GM21447 (cell line): ENCODE results near the gene FRMD1.

Experiments used
- ATAC-seq: cut with Tn5 transposase; IDR thresholded peaks from one replicate; pipeline ENCODE4 v1.9.1; 2021; ENCODE audit not compliant: unreplicated experiment

The FRMD1 gene

DNA sequence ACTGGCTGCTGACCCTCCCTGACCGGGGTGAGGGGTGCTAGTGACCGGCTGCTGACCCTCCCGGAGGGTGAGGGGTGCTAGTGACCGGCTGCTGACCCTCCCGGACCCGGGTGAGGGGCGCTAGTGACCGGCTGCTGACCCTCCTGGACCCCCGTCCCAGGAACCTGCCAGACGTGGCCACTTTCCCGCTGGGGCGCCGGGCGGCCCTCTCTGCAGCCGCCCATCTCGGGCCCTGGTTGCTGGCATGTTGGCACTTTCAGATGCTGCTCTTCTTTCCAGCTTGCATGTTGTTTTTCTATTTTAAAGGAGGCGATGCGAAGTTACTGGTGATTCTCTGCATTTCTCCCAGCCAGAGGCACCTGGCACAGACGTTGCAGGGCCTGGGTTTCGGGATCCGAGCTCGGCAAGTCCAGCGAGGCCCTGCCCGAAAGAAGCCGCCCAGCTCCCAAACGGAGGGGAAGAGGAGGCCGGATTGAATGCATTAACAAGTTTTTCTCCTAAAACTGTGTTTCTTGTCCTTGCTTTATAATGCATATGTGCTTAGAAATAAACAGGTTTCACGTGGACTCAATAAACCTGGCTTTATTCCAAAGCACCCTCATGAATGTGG lies 34.4 kb downstream of the FRMD1 start:
- ATAC-seq, result no peak

GRCh38 chr6:168043848-168044415 lies 35.1 kb downstream of the FRMD1 start:
- no peak for ATAC-seq

DNA sequence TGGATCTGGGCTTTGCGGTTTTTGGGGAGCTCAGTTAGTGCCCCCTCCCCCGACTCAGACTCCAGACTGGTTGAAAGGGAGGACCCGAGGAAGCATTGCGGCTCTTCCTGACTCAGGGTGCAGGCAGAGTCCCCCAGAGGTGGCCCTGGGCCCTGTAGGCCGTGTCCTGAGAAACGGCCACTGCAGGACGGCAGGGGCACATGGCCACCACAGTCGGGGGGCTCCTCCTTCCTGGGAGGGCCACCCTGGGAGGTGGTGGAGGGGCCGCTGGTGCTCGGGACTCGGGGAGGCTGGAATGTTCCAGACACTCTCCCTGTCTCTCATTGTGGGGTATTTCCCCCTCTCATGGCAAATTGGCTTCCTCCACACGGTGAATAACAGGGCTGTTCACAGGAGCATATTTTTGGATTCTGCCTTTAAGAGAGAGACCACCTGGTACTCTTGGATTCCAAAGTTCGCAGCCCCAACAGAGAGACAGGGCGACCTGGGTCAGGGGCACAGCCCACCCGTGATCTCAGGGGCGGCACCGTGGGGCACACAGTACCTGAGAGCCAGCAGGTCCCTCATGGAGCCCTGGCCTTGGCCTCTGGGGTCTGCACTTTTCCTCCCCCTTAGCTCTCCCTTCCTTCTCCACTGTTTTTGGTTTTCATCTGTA lies 35.7 kb downstream of the FRMD1 start:
- no peak for ATAC-seq

GRCh38 chr6:168042426-168043192 lies 36.4 kb downstream of the FRMD1 start:
- ATAC-seq, result no peak

- ATAC-seq, result no peak
Measured at GRCh38 chr6:168041928-168042327, 37.1 kb downstream of the FRMD1 start.

GRCh38 chr6:168040856-168041496 lies 38.0 kb downstream of the FRMD1 start:
- ATAC-seq, result no peak

DNA sequence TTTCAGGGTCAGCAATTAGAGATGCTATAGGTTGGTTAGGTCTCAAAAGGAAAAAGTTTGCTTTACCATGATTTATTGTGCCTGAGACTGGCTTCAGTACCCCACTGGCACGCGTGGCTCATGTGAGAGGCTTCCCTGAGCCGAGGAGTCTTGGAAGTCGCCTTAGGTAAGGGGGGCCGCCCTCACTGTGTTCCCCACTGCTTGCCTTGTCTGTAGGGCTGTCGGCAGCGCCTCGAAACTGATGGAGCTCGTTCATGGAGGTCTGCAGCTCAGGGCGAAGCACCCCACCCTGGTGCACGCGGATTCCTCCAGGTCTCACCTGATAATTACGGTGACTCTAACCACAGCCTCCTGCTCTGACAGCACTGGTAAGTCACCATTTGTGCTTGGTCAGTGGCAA lies 39.2 kb downstream of the FRMD1 start:
- no peak for ATAC-seq

GRCh38 chr6:168039301-168039700 lies 39.7 kb downstream of the FRMD1 start:
- ATAC-seq, result no peak

GRCh38 chr6:168038576-168039140 lies 40.4 kb downstream of the FRMD1 start:
- no peak for ATAC-seq

DNA sequence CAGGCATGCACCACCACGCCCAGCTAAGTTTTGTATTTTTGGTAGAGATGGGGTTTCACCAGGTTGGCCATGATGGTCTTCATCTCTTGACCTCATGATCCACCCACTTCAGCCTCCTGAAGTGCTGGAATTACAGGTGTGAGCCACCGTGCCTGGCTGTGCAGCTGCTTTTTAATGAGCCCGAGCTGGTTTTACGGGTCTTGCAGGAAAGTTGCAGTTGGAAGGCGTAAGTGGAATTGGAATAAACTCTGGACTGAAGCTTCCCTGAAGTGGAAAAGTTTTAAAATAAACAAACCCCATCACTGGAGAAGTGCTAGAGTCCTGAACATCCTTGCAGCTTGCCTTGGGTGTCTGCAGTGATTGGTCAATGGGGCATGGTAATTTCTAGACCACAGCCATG lies 41.2 kb downstream of the FRMD1 start:
- no peak for ATAC-seq

- ATAC-seq, result no peak
Measured at GRCh38 chr6:168037242-168037641, 41.8 kb downstream of the FRMD1 start.

DNA sequence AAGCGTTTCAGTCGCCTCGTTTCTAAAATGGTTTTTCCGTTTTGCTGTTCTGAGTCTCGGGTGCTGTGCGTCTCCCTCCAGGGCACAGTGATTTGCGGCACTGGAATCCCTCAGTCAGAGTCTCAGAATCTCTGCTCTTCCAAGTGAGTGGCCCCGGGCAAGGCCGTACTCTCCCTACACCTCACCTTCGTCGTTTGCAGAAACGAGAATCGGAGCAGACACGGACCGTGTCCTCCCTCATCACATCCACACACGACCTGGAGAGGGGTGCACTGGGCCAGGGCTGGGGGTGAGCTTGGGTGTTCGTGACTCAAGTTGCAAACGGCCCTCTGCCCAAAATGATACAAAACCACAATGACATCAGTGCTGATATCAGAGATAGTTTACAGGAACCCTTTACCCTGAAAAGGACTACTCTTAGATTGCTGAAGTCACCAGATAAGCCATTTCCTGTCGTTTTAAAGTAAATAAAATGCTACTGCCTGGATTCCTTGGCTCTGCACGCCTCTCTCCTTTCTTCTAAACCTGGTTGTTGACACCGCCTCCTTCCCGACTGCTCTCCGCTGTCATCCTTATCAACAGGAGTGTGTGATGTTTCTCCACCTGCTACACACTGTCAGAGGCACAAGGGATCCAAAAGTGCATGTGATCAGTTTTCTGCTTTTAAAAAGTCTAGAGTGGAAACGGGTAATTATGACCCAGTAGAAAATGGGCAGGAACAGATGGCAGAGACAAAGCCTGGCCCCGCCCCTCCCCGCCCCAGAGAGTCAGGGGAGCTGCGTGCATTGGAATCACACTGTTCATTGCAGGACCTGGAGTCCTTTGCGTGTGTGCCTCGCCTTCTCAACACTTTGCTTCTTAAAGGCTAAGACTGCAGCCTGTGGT lies 43.1 kb downstream of the FRMD1 start:
- ATAC-seq, result no peak

GRCh38 chr6:168035098-168035660 lies 43.8 kb downstream of the FRMD1 start:
- ATAC-seq, result no peak

DNA sequence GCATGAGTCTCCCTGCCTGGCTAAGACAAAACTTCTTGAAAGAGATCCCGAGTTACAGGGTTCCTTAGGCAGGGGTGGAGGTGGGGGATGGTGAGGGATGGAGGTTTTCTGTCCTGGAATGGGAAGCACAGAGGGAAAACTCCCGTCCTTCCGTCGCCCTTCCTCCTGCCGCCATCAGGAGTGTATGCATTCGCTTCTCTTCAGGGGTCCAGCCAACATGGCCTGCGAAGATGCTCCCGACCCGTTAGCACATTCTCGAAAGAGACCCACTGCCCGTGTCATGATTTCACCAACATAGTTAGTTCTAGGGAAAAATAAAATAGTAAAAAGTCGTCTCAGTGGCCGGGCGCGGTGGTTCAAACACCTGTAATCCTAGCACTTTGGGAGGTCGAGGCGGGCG lies 44.5 kb downstream of the FRMD1 start:
- no peak for ATAC-seq

DNA sequence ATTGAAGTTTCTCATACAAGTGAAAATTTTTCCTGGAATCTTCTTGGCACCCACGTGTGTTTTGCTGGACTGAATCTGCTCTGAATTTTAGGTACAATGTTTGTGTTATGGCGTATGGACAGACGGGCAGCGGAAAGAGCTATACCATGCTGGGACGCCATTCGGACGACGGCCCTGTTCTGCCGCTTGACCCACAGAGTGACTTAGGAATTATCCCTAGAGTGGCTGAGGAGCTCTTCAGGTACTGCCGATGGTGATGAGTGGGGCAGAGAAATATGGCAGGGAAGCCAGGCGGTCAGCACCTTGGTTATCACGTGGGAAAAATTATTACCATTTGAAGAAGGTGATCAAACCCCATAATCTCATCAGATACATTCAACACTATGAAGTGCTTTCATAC lies 45.2 kb downstream of the FRMD1 start:
- ATAC-seq, result no peak

GRCh38 chr6:168032005-168032760 lies 46.8 kb downstream of the FRMD1 start:
- ATAC-seq, result no peak

DNA sequence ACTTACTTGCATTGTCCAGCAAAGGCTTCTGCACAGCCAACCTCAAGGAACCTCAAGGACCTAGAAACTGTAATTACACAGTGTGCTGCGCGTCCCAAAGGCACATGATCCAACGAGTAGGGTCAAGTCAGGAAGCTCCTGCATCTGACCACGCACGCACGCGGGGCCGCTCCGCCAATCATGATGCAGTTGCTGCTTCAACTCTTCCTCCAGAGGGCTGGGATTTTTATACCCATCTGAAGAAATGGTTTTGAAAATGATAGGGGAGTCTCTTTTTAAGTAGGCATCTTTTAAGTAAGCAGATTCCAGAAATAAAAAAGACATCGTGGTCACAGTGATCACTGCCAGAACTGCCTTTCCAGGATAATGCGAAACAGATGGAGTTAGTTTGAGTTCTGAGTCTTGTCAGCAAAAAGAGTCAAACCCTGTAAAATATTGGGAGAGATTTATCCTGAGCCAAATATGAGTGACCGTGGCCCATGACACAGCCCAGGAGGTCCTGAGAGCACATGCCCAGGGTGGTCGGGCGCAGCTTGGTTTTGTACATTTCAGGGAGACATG lies 47.5 kb downstream of the FRMD1 start:
- no peak for ATAC-seq

DNA sequence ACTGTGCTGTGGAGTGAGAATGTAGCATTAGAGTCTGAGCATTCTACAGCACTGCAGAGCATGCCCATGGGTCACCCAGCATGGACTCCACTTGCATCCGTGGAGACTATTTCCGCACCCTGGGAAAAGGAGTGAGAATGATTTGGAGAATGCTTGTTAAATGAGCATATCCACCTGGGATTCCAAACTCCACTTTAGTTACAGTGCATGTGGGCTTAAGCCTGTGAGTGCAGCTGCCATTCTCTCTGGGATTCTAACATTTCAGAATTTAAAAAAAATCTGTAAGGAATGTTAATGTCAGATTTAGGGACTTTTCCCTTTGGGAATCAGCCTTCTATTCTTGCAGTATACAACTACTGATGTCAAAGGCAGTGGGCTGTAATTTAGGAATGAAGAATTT lies 48.1 kb downstream of the FRMD1 start:
- no peak for ATAC-seq

- no peak for ATAC-seq
Measured at GRCh38 chr6:168030218-168030746, 48.7 kb downstream of the FRMD1 start.
